Panc1 (cell line): ENCODE data around the gene PRMT9. TPM values are rescaled to one million over a fixed set of nuclear protein-coding genes. Genes with fewer than 3 reads are reported as not detected.

Experiments
- ATAC-seq: fragments of 200-7000 bp; cut with Tn5 transposase; 2 replicates; pipeline ENCODE4 v1.9.1; 2020; ENCODE audit warnings: mild to moderate bottlenecking, moderate library complexity
- BruUV-seq: library from RNA; stranded (reverse); fragments of 400-500 nt; replicated peaks from 2 replicates; lab custom pipeline; 2021; lab: Mats Ljungman, UMichigan
- CTCF ChIA-PET: fragments of 300-600 bp; sonication (Branson Sonifier 250); formaldehyde crosslinking; loops from one replicate; lab custom pipeline; 2022; ENCODE audit warnings: antibody characterized with exemption; lab: Charles Lee
- POLR2A ChIA-PET: fragments of 300-600 bp; sonication (Branson Sonifier 250); formaldehyde crosslinking; loops from one replicate; lab custom pipeline; 2022; ENCODE audit warnings: antibody characterized with exemption; lab: Charles Lee
- DNase-seq: peaks from one replicate; pipeline ENCODE4 v3.0.0-alpha.2; 2010; ENCODE audit warnings: low read depth, low spot score
- H3K27ac ChIP-seq: 2 replicates; pipeline ENCODE4 v1.5.1; 2011; ENCODE audit warnings: mild to moderate bottlenecking, low read length, inconsistent platforms
- H3K27me3 ChIP-seq: fragments of 200-500 bp; sonication (Bioruptor generic); 2 replicates; pipeline ENCODE4 v1.6.0; 2014; ENCODE audit warnings: low read length, inconsistent platforms; ENCODE audit not compliant: control insufficient read depth, insufficient read depth
- H3K36me3 ChIP-seq: fragments of 200-500 bp; sonication (Bioruptor generic); 2 replicates; pipeline ENCODE4 v1.5.1; 2014; ENCODE audit warnings: inconsistent platforms, mild to moderate bottlenecking, low read length, moderate library complexity; ENCODE audit not compliant: control insufficient read depth, insufficient read depth
- H3K4me1 ChIP-seq: 2 replicates; pipeline ENCODE4 v1.5.1; 2011; ENCODE audit warnings: inconsistent platforms, mild to moderate bottlenecking, low read length, moderate library complexity; ENCODE audit not compliant: control insufficient read depth, insufficient read depth
- H3K4me3 ChIP-seq, 2 experiments: 2 replicates each; pipeline ENCODE4 v1.5.1; 2011 to 2012; ENCODE audit warnings: low read depth in 2 of 2, low read length in 2 of 2, mild to moderate bottlenecking in 2 of 2, inconsistent platforms in 1 of 2, moderate library complexity in 1 of 2
- H3K9me3 ChIP-seq: fragments of 200-500 bp; sonication (Bioruptor generic); 2 replicates; pipeline ENCODE4 v1.5.1; 2014; ENCODE audit warnings: low read depth, mild to moderate bottlenecking, inconsistent platforms, low read length, moderate library complexity; ENCODE audit not compliant: control insufficient read depth, insufficient read depth
- CTCF ChIP-seq: fragments of 450-650 bp; IDR thresholded peaks from 2 replicates; pipeline ENCODE4 v1.5.1; 2017; ENCODE audit warnings: mild to moderate bottlenecking
- POLR2AphosphoS5 ChIP-seq: IDR thresholded peaks from 2 replicates; pipeline ENCODE4 v1.6.1; 2012; ENCODE audit warnings: mild to moderate bottlenecking, low read depth, low read length, moderate library complexity
- SIN3A ChIP-seq: IDR thresholded peaks from 2 replicates; pipeline ENCODE4 v1.6.1; 2012; ENCODE audit warnings: low read depth, mild to moderate bottlenecking, low read length, moderate library complexity, borderline replicate concordance; ENCODE audit not compliant: insufficient read depth
- TCF7L2 ChIP-seq: IDR thresholded peaks from 2 replicates; pipeline ENCODE4 v1.6.1; 2011; ENCODE audit warnings: mild to moderate bottlenecking, low read depth, low read length, inconsistent platforms
- in situ Hi-C: cut with HindIII; loops from 2 replicates; pipeline ENCODE4 v1.10.0; 2016; ENCODE audit warnings: low sequenced_read_pairs, low pct_unique_long_range_greater_than_20kb
- intact Hi-C: fragments of 100-400 bp; cut with micrococcal nuclease; formaldehyde crosslinking; loops from one replicate; pipeline ENCODE4 v1.10.0; 2022; ENCODE audit not compliant: unreplicated experiment
- total RNA-seq: library from RNA; stranded (reverse); gene quantifications from one replicate; pipeline ENCODE4 v1.2.1, GENCODE V29; 2021; ENCODE audit not compliant: unreplicated experiment
- TF ChIP-seq, protein P1 (sequence below), 2 experiments: IDR thresholded peaks; 2 replicates each; pipeline ENCODE4 v1.6.1; 2011 to 2012; ENCODE audit warnings: low read depth in 2 of 2, control low read depth in 1 of 2, low read length in 1 of 2, mild to moderate bottlenecking in 1 of 2, moderate library complexity in 1 of 2; ENCODE audit not compliant: insufficient read depth in 1 of 2

PRMT9 gene
- total RNA-seq, 1 experiment from 2014 or later = 4.4 TPM

GRCh38 chr4:147674073-147674472 lies 9.9 kb downstream of the PRMT9 start:
- no peak for TF ChIP-seq CTCF
- no peak for TF ChIP-seq POLR2AphosphoS5
- no peak for TF ChIP-seq TCF7L2
- no peak for TF ChIP-seq SIN3A
- TF ChIP-seq, protein P1, sequence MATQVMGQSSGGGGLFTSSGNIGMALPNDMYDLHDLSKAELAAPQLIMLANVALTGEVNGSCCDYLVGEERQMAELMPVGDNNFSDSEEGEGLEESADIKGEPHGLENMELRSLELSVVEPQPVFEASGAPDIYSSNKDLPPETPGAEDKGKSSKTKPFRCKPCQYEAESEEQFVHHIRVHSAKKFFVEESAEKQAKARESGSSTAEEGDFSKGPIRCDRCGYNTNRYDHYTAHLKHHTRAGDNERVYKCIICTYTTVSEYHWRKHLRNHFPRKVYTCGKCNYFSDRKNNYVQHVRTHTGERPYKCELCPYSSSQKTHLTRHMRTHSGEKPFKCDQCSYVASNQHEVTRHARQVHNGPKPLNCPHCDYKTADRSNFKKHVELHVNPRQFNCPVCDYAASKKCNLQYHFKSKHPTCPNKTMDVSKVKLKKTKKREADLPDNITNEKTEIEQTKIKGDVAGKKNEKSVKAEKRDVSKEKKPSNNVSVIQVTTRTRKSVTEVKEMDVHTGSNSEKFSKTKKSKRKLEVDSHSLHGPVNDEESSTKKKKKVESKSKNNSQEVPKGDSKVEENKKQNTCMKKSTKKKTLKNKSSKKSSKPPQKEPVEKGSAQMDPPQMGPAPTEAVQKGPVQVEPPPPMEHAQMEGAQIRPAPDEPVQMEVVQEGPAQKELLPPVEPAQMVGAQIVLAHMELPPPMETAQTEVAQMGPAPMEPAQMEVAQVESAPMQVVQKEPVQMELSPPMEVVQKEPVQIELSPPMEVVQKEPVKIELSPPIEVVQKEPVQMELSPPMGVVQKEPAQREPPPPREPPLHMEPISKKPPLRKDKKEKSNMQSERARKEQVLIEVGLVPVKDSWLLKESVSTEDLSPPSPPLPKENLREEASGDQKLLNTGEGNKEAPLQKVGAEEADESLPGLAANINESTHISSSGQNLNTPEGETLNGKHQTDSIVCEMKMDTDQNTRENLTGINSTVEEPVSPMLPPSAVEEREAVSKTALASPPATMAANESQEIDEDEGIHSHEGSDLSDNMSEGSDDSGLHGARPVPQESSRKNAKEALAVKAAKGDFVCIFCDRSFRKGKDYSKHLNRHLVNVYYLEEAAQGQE (IDR thresholded peaks at IDR 0.05; ENCODE audit: insufficient read depth in 1 of 2, low read depth in 2 of 2, low read length in 1 of 2) = no peak
- ATAC-seq (no peak), DNase-seq (no peak)
- no peaks in the 10 kb centered on the region; the same call in 1 of the 2 replicates for H3K36me3 ChIP-seq
- H3K27ac ChIP-seq = no peak overlapping the region
- H3K9me3 ChIP-seq = no peaks in the 10 kb centered on the region
- H3K27me3 ChIP-seq = no peaks in the 10 kb centered on the region
- H3K4me3 ChIP-seq = no peak overlapping the region
- BruUV-seq = no TSS peak
- H3K4me1 ChIP-seq = no peaks in the 10 kb centered on the region
- intact Hi-C loops (no loop called here), in situ Hi-C loops (no loop called here)
- ChIA-PET CTCF (interaction anchor here (0.6 kb wide), 1 partner anchor 10 kb away, joined by 6 read pairs; the partner anchor contains the start of gene PRMT9), POLR2A (no interaction called here)

- CTCF ChIA-PET = no interaction called here
Observed at GRCh38 chr4:147658501-147658900, 25.5 kb downstream of the PRMT9 start.

More at GRCh38 chr4:147658501-147658900, 25.5 kb downstream of the PRMT9 start:
- BruUV-seq = no TSS peak
- Histone ChIP-seq H3K27ac (no peak overlapping the region), H3K9me3 (no peaks in the 10 kb centered on the region), H3K4me1 (no peaks in the 10 kb centered on the region), H3K27me3 (no peaks in the 10 kb centered on the region), H3K4me3 (no peak overlapping the region), H3K36me3 (no peaks in the 10 kb centered on the region; the same call in 1 of the 2 replicates)
- POLR2A ChIA-PET = no interaction called here
- intact Hi-C loops (no loop called here), in situ Hi-C loops (no loop called here)
- TF ChIP-seq CTCF (no peak), POLR2AphosphoS5 (no peak), SIN3A (no peak), TCF7L2 (no peak)
- TF ChIP-seq, protein P1 (IDR thresholded peaks at IDR 0.05; ENCODE audit: insufficient read depth in 1 of 2, low read depth in 2 of 2, low read length in 1 of 2) = no peak
- ATAC-seq = no peak
- no peak for DNase-seq
